22Rv1 (cell line): ENCODE data around the gene INPP5J.

ENCODE experiments used
- CTCF ChIP-seq: fragments of 450-650 bp; IDR thresholded peaks from 2 replicates; pipeline ENCODE4 v1.5.1; 2017; ENCODE audit warnings: mild to moderate bottlenecking
- ZFX ChIP-seq: fragments of 450-650 bp; IDR thresholded peaks from 2 replicates; pipeline ENCODE4 v1.6.1; 2017; ENCODE audit warnings: antibody characterized with exemption, borderline replicate concordance

GRCh38 chr22:31083377-31083768 lies 39.4 kb upstream of the INPP5J start:
- no peak for TF ChIP-seq CTCF
- TF ChIP-seq ZFX = no peak
